IMR-90 (cell line): Measurements from ENCODE around the gene IFNL1. TPM values are rescaled to one million over a fixed set of nuclear protein-coding genes. Genes with fewer than 3 reads are reported as not detected.
"Not testable (repeated sequence)": the region's sequence is repeated elsewhere in the genome, so short reads cannot be mapped to it uniquely, and the experiment has no call there.

Experiments
- ATAC-seq: fragments of 200-7000 bp; cut with Tn5 transposase; 2 replicates; pipeline ENCODE4 v1.9.1; 2020; ENCODE audit warnings: low read depth, mild to moderate bottlenecking, moderate library complexity
- BruUV-seq: library from RNA; stranded (reverse); fragments of 400-500 nt; replicated peaks from 2 replicates; lab custom pipeline; 2021; lab: Mats Ljungman, UMichigan
- CTCF ChIA-PET: fragments of 300-600 bp; formaldehyde crosslinking; extraction: SDS; loops from one replicate; lab custom pipeline; 2021; ENCODE audit warnings: antibody characterized with exemption; lab: Yijun Ruan, JAX
- POLR2A ChIA-PET: fragments of 300-600 bp; sonication (Branson Sonifier 250); formaldehyde crosslinking; loops from one replicate; lab custom pipeline; 2022; ENCODE audit warnings: antibody characterized with exemption; ENCODE audit not compliant: unreplicated experiment; lab: Charles Lee
- DNase-seq: peaks from one replicate; pipeline ENCODE4 v3.0.0; 2013
- H2AFZ ChIP-seq: replicated peaks from 2 replicates; pipeline ENCODE3; 2013; ENCODE audit warnings: low read length, mild to moderate bottlenecking; ENCODE audit not compliant: poor library complexity
- H2AK5ac ChIP-seq: 2 replicates; pipeline ENCODE4 v1.6.1; 2013; ENCODE audit warnings: low read depth, low read length, inconsistent platforms
- H2AK9ac ChIP-seq: replicated peaks from 2 replicates; pipeline ENCODE3; 2013; ENCODE audit warnings: mild to moderate bottlenecking, low read depth, low read length, moderate library complexity; ENCODE audit not compliant: poor library complexity
- H2BK120ac ChIP-seq: 2 replicates; pipeline ENCODE4 v1.6.1; 2013; ENCODE audit warnings: low read depth, low read length, inconsistent platforms
- H2BK15ac ChIP-seq: 3 replicates; pipeline ENCODE4 v1.6.1; 2013; ENCODE audit warnings: low read depth, low read length, inconsistent platforms
- H2BK20ac ChIP-seq: 2 replicates; pipeline ENCODE4 v1.6.1; 2013; ENCODE audit warnings: low read depth, mild to moderate bottlenecking, inconsistent platforms, low read length, moderate library complexity
- H2BK5ac ChIP-seq: 2 replicates; pipeline ENCODE4 v1.6.1; 2013; ENCODE audit warnings: mild to moderate bottlenecking, low read depth, low read length, inconsistent platforms; ENCODE audit not compliant: poor library complexity, severe bottlenecking
- H3K14ac ChIP-seq: replicated peaks from 2 replicates; pipeline ENCODE4 v1.6.1; 2013; ENCODE audit warnings: low read depth, low read length, inconsistent platforms
- H3K18ac ChIP-seq: 2 replicates; pipeline ENCODE4 v1.6.1; 2013; ENCODE audit warnings: low read depth, low read length, control low read depth
- H3K23ac ChIP-seq: 2 replicates; pipeline ENCODE4 v1.6.1; 2013; ENCODE audit warnings: low read depth, low read length, inconsistent platforms
- H3K27ac ChIP-seq: 2 replicates; pipeline ENCODE4 v1.5.1; 2013; ENCODE audit warnings: mild to moderate bottlenecking, control low read depth, low read length; ENCODE audit not compliant: insufficient read depth
- H3K27me3 ChIP-seq: 2 replicates; pipeline ENCODE4 v1.6.1; 2013; ENCODE audit warnings: low read length; ENCODE audit not compliant: control insufficient read depth, insufficient read depth
- H3K36me3 ChIP-seq: 2 replicates; pipeline ENCODE4 v1.6.1; 2013; ENCODE audit warnings: low read length, mixed read lengths; ENCODE audit not compliant: control insufficient read depth, insufficient read depth
- H3K4ac ChIP-seq: 2 replicates; pipeline ENCODE4 v1.6.1; 2013; ENCODE audit warnings: low read depth, low read length, inconsistent platforms
- H3K4me1 ChIP-seq: 2 replicates; pipeline ENCODE4 v1.6.1; 2013; ENCODE audit warnings: low read length, mixed read lengths; ENCODE audit not compliant: control insufficient read depth, insufficient read depth
- H3K4me2 ChIP-seq: 2 replicates; pipeline ENCODE4 v1.6.1; 2013; ENCODE audit warnings: low read depth, mild to moderate bottlenecking, control low read depth, low read length, moderate library complexity
- H3K4me3 ChIP-seq: 2 replicates; pipeline ENCODE4 v1.5.1; 2013; ENCODE audit warnings: low read depth, mild to moderate bottlenecking, control low read depth, low read length, moderate library complexity; ENCODE audit not compliant: insufficient read depth
- H3K56ac ChIP-seq: 2 replicates; pipeline ENCODE4 v1.6.1; 2013; ENCODE audit warnings: low read length, inconsistent platforms; ENCODE audit not compliant: insufficient read depth; ENCODE audit errors: extremely low read depth
- H3K79me1 ChIP-seq, 2 experiments: 2 replicates each; pipeline ENCODE4 v1.6.1; 2013; ENCODE audit warnings: low read length in 2 of 2, inconsistent platforms in 1 of 2, low read depth in 1 of 2
- H3K9ac ChIP-seq: 2 replicates; pipeline ENCODE4 v1.6.1; 2013; ENCODE audit warnings: low read depth, low read length, control low read depth
- H3K9me1 ChIP-seq: 2 replicates; pipeline ENCODE4 v1.6.1; 2013; ENCODE audit warnings: low read length, inconsistent platforms; ENCODE audit not compliant: insufficient read depth
- H3K9me3 ChIP-seq: 2 replicates; pipeline ENCODE4 v1.6.1; 2013; ENCODE audit warnings: low read length; ENCODE audit not compliant: control insufficient read depth, insufficient read depth
- H4K20me1 ChIP-seq: 2 replicates; pipeline ENCODE4 v1.6.1; 2013; ENCODE audit warnings: low read length, inconsistent platforms; ENCODE audit not compliant: insufficient read depth
- H4K5ac ChIP-seq: 2 replicates; pipeline ENCODE4 v1.6.1; 2013; ENCODE audit warnings: mild to moderate bottlenecking, low read depth, low read length, control low read depth
- H4K8ac ChIP-seq, 2 experiments: 2 replicates each; pipeline ENCODE4 v1.6.1; 2013; ENCODE audit warnings: low read depth in 2 of 2, low read length in 2 of 2, control low read depth in 1 of 2, inconsistent platforms in 1 of 2
- H4K91ac ChIP-seq: 2 replicates; pipeline ENCODE4 v1.6.1; 2013; ENCODE audit warnings: low read depth, low read length, inconsistent platforms; ENCODE audit not compliant: insufficient read depth
- WGBS, 2 experiments: methylation state at CpG; one replicate each; pipeline versions ENCODE4 v1.1.5 to v1.1.7; 2013; ENCODE audit warnings: missing lambda C conversion rate in 2 of 2; ENCODE audit not compliant: insufficient read length in 1 of 2; ENCODE audit errors: extremely low coverage in 2 of 2; 5-methylcytosine and 5-hydroxymethylcytosine counted together
- dilution Hi-C: fragments of 300-500 bp; cut with HindIII; formaldehyde crosslinking; loops from one replicate; pipeline ENCODE4 v1.14.3; 2018; ENCODE audit warnings: low sequenced_read_pairs; ENCODE audit not compliant: unreplicated experiment
- in situ Hi-C: fragments of 300-500 bp; cut with MboI; formaldehyde crosslinking; loops from 3 replicates; pipeline ENCODE4 v1.14.3; 2019; ENCODE audit warnings: low sequenced_read_pairs, inconsistent platforms, mixed read lengths
- intact Hi-C: fragments of 100-400 bp; cut with micrococcal nuclease; formaldehyde crosslinking; loops from 2 replicates; pipeline ENCODE4 v1.10.0; 2022
- polyA plus RNA-seq, 3 experiments: library from polyadenylated mRNA; depleted of rRNA; stranded (reverse); fragments of >200 nt; gene quantifications; 2 replicates each; pipeline ENCODE4 v1.2.3, GENCODE V29; 2012; ENCODE audit warnings: low replicate concordance in 1 of 3
- total RNA-seq: library from RNA; depleted of rRNA; stranded (reverse); fragments of >200 nt; gene quantifications from 2 replicates; pipeline ENCODE4 v1.2.3, GENCODE V29; 2012

The IFNL1 gene
- total and polyA plus RNA-seq, 2 of the 4 experiments (the other 2 are of a cell fraction), result not detected

DNA sequence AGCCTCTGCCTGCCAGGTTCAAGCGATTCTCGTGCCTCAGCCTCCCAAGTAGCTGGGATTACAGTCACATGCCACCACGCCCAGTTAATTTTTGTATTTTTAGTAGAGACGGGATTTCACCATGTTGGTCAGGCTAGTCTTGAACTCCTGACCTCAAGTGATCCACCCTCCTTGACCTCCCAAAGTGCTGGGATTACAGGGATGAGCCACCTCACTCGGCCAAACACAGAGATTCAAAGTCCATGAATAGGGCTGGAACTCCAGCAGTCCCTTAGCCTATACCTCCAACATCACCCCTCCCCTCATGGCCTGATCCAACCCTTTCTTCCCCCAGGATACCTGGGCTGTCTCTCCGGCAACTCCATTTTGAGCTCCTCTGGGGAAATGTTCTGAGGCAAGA, 36.5 kb downstream of the IFNL1 start:
- H4K20me1 ChIP-seq, H4K5ac ChIP-seq, H2BK120ac ChIP-seq, dilution Hi-C loops, H3K27me3 ChIP-seq, H3K4ac ChIP-seq, H3K9me3 ChIP-seq, H3K9ac ChIP-seq, H3K4me3 ChIP-seq, DNase-seq, ATAC-seq, H3K18ac ChIP-seq, H2AFZ ChIP-seq, H3K27ac ChIP-seq, H2AK9ac ChIP-seq, H3K4me1 ChIP-seq, H3K9me1 ChIP-seq, H2BK20ac ChIP-seq, BruUV-seq, H4K91ac ChIP-seq, H3K56ac ChIP-seq, H3K14ac ChIP-seq, in situ Hi-C loops, H3K23ac ChIP-seq, POLR2A ChIA-PET, H3K4me2 ChIP-seq, H4K8ac ChIP-seq, H3K36me3 ChIP-seq, H2BK5ac ChIP-seq, intact Hi-C loops, CTCF ChIA-PET, H3K79me1 ChIP-seq, H2AK5ac ChIP-seq, H2BK15ac ChIP-seq: not testable (repeated sequence)
- no CpG with 5 or more reads among the region's 6 CpGs for WGBS, 2 experiments
